ENCODE measurements around the gene STK32B.

GRCh38 chr4:5139141-5139540, 87.9 kb downstream of the STK32B start:
- no peak for TF ChIP-seq CTCF (IDR thresholded peaks at IDR 0.05)
- no peak for TF ChIP-seq ZFX (IDR thresholded peaks at IDR 0.05; ENCODE audit: borderline replicate concordance)

Measured in 22Rv1 (cell line).